Activated naive CD4-positive, alpha-beta T cell treated with Interleukin-2 at 50 U/mL for 16 hours (primary cell): ENCODE results near the gene ZBED5.
"Not testable (repeated sequence)": the region's sequence is repeated elsewhere in the genome, so short reads cannot be mapped to it uniquely, and the experiment has no call there.

ENCODE experiments used
- DNase-seq: peaks from one replicate; pipeline ENCODE4 v3.0.0-alpha.2; 2020

The ZBED5 gene

DNA sequence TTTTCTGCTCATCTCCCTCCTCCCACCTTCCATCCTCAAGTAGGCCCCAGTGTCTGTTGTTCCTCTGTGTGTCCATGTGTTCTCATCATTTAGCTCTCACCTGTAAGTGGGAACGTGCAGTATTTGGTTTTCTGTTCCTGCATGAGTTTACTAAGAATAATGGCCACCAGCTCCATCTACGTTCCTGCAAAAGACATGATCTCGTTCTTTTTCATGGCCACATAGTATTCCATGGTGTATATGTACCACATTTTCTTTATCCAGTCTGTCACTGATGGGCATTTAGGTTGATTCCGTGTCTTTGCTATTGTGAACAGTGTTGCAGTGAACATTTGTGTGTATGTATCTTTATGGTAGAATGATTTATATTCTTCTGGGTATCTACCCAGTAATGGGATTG, 21.0 kb downstream of the ZBED5 start:
- not testable (repeated sequence) for DNase-seq

DNA sequence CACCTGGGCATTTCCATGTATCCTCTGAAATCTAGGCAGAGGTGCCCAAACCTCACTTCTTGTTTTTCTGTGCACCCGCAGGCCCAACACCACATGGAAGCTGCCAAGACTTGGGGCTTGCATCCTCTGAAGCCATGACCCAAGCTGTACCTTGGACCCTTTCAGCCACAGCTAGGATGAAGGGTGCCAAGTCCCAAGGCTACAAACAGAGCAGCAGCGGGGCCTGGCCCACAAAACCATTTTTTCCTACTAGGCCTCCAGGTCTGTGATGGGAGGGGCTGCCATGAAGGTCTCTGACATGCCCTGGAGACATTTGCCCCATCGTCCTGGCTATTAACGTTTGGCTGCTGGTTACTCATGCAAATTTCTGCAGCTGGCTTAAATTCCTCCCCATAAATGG, 28.7 kb downstream of the ZBED5 start:
- no peak for DNase-seq

DNA sequence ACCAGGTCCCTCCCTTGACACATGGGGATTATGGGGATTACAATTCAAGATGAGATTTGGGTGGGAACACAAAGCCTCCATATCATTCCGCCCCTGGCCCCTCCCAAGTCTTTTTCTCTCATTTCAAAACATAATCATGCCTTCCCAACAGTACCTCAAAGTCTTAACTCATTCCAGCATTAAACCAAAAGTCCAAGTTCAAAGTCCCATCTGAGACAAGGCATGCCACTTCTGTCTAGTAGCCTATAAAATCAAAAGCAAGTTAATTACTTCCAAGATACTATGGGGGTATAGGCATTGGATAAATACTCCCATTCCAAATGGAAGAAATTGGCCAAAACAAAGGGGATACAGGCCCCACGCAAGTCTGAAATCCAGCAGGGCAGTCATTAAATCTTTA, 29.5 kb downstream of the ZBED5 start:
- DNase-seq: no peak

DNA sequence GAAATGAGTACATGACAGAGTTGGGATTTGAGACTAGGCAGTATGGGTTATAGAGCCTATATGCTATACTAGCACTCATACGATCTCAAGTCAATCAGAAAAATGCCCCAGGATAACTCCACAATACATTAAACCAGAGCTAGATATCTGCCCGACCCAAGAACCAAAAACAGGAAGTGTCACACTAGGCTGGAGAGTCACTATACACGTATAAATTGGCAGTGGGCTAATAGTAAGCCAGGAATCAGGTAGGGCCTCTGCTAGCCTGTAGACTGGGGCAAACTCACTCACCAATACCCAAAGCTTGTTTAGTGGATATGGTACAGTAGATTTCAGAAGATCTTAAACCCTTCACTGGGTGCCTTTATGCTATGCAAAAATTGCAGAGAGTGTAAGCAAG, 33.0 kb downstream of the ZBED5 start:
- DNase-seq: no peak

DNA sequence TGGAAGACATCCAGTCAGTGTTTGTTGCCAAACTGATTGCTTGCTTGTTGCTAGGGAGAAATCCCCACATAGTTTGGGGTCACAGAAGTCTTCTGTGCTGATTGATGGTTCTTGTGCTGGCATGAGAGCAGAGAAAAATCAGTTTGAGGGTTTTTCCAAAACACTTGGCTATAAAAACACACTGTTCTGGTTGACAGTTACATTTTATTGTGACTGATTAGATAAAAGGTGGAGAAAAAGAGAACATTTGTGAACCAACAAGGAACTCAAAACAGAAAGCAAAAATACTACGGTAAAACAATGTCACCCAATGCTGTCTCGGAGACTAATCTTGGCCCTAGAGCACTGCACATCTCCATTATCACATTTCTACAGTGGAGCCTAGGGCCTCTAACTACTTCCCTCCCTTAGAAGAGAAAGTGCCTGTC, 34.7 kb downstream of the ZBED5 start:
- no peak for DNase-seq

DNA sequence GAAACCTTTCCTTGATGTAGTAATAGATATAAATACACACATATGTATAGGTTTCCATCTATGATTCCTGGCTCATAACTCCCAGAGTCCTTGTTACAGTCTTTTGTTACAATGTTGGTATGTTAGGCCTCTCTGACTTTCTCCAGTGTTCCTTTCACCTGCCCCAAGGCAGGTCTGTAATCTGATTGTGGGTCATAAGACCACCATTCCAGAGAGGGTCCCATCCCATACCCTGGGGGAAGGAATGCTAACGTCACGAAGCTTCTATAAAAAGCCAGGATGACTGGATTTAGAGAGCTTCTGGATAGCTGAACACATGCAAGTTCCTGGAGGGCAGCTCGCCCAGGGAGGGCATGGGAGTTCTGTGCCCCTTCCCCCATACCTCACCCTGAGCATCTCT, 35.4 kb downstream of the ZBED5 start:
- DNase-seq: not testable (repeated sequence)

DNA sequence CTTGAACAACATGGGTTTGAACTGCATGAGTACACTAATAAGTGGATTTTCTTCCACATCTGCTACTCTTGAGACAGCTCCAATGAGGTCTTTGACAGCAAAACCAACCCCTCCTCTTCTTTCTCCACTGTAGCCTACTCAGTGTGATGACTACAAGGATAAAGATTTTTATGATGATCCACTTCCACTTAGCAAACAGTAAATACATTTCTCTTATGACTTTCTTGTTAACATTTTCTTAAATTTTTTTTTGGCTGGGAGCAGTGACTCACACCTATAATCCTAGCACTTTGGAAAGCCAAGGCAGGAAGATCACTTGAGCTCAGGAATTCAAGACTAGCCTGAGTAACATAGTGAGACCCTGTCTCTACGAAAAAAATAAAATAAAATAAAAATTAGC, 39.3 kb downstream of the ZBED5 start:
- DNase-seq: no peak

DNA sequence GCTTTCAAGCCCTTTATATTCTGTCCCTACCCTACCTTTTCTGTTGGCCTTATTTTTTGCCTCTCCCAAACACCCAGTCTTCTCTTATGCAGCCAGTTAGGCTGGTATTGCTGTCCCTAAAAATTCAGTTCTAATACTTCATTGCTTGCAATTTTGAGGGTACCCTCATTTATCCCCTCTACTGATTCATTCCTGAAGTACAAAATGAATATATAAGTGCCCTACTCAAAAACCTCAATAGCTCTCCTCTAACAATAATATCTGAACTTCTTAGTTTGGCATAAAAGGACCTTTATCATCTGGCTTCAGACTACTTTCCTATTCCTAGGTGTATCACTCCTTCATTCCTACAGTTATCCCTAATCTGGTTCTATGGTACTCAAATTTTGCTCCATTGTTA, 43.9 kb downstream of the ZBED5 start:
- no peak for DNase-seq

DNA sequence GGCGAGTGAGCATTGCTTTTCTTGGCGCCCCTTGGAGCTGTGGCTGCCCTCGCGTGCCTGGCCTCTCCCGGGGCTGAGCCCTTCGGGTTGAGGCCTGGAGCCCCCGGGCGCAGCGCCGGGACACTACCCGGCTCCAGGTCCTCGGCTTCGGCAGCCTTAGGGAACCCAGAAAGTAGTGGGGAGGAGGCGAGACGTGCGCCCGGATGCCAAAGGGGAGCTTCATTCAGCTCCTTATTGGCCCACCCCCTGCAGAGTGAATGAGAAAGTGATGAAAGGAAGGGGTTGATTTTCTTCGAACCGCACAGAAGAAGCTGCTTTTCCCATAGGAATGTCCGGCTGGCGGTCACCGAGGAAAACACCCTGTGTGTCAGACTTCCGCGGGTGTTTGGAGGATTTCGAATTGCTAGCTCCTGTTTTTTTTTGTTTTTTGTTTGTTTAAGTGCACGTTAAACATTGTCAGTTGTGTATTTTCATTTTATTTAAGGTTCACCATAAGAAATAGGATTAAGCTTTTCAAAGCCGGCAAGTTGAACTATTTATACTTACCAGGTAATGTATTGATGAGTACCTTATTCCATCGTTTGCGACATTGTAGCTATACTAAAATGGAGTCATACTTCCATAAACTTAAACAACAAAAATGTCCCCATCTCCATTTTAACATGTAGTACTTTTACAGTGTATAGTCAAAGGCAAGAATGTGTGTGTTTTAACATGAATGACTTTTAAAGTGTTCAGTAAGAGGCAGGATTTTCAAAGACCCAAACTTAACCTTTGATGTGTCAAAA, 48.3 kb downstream of the ZBED5 start:
- DNase-seq: peak; percentile 48

DNA sequence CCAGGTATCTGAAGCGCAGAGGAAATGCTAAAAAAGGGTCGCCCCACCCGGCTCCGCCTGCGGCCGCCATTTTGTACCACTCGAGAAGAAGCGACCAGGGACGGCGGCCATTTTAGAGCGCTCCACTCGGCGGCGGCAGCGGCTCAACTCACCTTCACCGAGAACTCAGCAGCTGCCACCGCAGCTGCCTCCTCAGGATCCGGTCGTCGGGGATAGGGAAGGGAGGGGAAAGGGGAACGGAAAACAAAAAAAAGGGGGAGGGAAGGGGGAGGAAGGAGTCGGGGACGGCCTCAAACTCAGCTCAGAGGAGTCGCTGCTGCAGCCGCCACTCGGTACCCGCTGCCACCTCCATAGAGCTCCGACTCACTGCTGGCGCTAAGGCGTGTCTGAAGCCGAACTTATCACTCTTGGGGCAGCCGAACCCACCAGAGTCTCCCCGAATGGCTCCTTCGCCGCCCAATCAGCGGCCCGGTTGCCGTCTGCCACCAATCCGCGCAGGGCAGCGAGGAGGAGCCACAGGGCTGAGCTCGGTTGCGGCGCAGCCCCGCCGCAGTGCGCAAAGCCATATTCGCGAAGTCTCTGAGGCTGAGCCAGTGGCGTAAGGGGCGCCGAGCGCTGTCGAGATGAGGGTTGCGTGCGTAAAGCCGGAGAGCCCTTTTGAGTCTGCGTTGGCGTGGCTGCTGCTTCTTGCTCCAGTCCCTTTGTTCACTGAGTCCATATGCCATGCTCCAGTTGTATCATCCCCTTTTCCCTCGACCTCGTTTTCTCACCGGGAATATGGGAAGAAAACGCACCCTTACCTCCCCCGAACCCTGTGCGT, 49.1 kb downstream of the ZBED5 start, which contains the start of gene EIF4G2:
EIF4G2 (minus strand) TSS at position 374 of the 820 bp plus-strand sequence.
- peak; percentile 98 for DNase-seq

DNA sequence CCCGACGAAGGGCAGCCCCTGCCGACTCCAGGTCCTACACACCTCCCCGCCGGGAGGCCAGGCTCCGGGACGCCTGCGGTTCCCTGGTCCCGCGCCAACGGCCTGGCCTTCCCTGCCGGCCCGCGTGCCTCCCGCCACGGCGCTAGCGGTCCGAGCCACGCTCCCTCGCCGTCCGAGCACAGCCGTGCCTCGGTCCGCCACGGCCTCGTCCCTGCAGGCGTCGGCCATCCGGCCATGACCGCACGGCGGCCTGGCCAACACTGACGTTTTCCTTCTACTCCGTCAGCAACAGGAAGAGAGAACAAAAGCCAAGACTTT, 49.7 kb downstream of the ZBED5 start:
- no peak for DNase-seq

DNA sequence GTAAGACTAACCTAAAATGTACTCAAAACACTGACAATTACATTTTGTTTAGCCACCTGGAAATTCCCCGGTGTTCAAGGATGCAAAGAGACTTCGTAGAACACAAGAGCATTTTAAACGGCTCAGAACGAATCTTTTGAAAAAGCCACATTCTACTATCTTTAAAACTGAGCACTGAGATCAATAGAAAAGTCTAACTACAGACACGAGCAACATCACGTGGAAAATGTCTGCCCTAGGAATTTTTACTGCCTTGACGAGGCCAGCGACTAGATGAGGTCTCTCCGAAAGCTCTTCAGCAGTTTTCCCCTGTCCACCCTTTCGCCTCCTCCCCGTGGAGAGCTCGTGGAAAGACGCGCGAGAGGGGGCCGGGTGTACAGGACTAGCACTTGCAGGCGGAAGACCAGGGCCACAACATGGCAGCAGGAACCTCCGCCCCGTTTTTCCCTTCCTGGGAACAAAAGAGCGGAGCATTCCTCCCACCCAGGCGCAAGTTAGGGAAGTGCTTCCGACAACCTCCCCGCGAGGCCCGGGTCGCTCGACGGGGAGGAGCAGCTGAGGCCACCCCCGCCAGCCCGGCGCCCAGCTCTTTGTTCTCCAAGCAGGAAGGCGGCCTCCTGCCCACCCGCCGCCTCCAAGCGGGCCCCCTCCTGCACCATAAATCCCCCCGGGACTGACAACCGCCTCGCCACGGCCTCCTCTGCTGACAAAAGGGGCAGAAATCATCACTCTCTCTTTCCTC, 50.2 kb downstream of the ZBED5 start:
- peak; percentile 52 for DNase-seq

DNA sequence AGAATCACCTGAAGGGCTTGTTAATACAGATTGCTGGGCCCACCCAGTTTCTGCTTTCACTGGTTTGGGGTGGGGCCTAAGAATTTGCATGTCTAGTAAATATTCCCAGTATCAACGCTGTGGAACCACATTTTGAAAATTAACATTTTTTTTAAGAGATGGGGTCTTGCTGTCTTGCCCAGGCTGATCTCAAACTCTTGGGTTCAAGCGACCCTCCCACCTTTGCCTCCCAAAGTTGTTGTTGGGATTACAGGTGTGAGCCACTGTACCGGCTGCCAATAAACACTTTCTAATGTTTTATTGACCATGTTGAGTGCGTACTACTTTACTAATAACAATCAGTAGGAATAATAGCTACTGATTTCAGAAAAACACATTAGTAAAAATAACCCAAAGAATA, 51.6 kb downstream of the ZBED5 start:
- DNase-seq: no peak

DNA sequence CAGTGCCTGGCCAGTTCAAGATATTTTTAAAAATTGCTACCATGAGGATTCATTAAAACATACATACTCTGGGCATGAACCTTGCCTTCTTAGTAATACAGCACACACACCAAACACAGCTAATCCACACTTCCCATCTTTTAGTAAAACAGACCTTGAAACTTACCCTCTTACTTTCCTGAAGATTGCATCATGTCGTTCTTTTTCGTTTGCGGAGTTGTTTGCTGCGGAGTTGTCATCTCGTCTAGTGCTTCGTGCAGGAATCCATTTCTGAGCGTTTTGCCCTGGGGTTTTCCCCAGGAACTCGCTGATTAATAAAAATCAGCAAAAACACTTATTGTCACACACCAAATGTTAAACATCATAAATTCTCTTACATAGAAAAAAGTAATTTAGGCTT, 52.1 kb downstream of the ZBED5 start:
- DNase-seq: no peak

DNA sequence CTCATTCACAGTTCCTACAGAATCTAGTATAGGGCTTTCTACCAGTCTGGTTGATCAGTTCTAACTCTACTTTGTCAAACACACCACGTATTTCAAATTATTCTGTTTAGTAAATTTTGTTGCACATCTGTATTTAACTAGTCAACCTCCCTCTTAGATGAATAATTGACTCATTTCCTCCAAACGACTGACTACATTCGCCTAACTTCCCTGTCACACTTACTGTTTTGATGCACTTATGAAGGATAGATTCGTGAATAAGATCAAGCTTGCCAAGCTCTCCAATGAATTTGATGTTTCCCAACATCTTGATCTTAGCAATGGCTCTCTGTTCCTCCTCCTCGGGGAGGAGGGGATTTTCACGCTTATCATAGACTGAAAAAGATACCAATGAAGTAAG, 54.2 kb downstream of the ZBED5 start:
- DNase-seq: no peak
